ENCODE results near the gene OSBPL6. TPM values are rescaled to one million over a fixed set of nuclear protein-coding genes. Genes with fewer than 3 reads are reported as not detected.

Gene OSBPL6
- total and polyA plus RNA-seq, 9 of the 15 experiments (the other 6 are each of a cell fraction or from before 2014, with no cell fraction given) = 3.4 to 12.7 (median 9.3) TPM

DNA sequence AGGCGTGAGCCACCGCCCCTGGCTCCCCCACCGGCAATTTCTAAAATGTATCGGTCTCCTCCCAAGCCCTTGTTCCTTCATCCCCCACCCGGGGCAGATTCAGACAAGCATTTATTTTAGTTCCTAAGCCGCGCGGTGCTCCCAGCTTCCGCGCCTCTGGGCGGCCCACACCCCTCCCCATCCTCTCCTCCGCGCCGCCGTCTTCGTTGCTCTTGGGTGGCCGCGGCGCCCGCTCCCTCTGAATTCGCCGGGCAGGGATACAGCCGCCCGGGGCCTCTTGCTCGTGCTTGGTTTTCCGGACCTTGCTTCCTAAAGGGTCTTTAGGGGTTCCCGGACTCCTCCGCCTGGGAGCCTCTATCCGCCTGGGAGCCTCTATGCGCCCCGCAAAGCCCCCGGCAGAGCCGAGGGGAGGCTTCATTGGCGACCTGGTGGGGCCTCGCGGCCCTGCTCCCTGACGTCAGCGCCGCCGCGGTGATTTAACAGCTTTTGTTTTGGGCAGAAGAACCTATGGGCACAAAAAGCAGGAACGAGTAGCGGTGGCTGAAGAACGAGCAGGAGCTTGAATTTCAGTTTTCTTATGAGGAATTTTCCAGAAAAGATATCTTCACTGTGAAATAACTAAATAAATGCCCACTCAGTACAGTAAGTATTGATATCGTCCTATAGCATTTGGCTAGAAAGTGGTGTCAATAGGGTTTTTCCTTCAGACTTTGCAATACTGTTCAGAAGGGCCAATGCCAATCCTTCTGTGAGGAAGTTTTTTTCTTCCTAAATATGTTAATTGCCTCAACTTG is 219.4 kb downstream of the OSBPL6 start (continued):
- TF ChIP-seq, protein P1, sequence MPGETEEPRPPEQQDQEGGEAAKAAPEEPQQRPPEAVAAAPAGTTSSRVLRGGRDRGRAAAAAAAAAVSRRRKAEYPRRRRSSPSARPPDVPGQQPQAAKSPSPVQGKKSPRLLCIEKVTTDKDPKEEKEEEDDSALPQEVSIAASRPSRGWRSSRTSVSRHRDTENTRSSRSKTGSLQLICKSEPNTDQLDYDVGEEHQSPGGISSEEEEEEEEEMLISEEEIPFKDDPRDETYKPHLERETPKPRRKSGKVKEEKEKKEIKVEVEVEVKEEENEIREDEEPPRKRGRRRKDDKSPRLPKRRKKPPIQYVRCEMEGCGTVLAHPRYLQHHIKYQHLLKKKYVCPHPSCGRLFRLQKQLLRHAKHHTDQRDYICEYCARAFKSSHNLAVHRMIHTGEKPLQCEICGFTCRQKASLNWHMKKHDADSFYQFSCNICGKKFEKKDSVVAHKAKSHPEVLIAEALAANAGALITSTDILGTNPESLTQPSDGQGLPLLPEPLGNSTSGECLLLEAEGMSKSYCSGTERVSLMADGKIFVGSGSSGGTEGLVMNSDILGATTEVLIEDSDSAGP (CRISPR knock-in tag; IDR thresholded peaks at IDR 0.05) = no peak
- TF ChIP-seq XRCC4 (IDR thresholded peaks at IDR 0.05; ENCODE audit: extremely low read depth, insufficient read depth, insufficient read length) (no peak), MCM5 (IDR thresholded peaks at IDR 0.05; ENCODE audit: low read depth) (no peak), GTF2F1 (IDR thresholded peaks at IDR 0.05; ENCODE audit: low read depth, low read length) (no peak), HMG20A (CRISPR knock-in tag; conservative IDR thresholded peaks at IDR 0.05) (no peak), ZNF316 (IDR thresholded peaks at IDR 0.05) (no peak), STAT5A (IDR thresholded peaks at IDR 0.05; ENCODE audit: borderline replicate concordance, low read length) (no peak), RCOR1 (IDR thresholded peaks at IDR 0.05; ENCODE audit: borderline replicate concordance in 1 of 2, low read depth in 2 of 2, low read length in 2 of 2) (peak in 1 of 2 experiments; percentile 51; a peak in 1 of 4 replicates), CREB1 (IDR thresholded peaks at IDR 0.05) (peak; percentile 79), CREB1 (CRISPR knock-in tag; IDR thresholded peaks at IDR 0.05) (peak; percentile 78), RAD51 (IDR thresholded peaks at IDR 0.05; ENCODE audit: borderline replicate concordance, low read depth) (no peak), MCM2 (IDR thresholded peaks at IDR 0.05; ENCODE audit: low read depth) (no peak), ZNF707 (CRISPR knock-in tag; conservative IDR thresholded peaks at IDR 0.05) (no peak), ZNF24 (IDR thresholded peaks at IDR 0.05) (no peak), NR4A1 (CRISPR knock-in tag; IDR thresholded peaks at IDR 0.05) (no peak), NR4A1 (tag; IDR thresholded peaks at IDR 0.05) (no peak), PURB (CRISPR knock-in tag; IDR thresholded peaks at IDR 0.05; ENCODE audit: low read depth) (no peak)
- TF ChIP-seq, protein P2, sequence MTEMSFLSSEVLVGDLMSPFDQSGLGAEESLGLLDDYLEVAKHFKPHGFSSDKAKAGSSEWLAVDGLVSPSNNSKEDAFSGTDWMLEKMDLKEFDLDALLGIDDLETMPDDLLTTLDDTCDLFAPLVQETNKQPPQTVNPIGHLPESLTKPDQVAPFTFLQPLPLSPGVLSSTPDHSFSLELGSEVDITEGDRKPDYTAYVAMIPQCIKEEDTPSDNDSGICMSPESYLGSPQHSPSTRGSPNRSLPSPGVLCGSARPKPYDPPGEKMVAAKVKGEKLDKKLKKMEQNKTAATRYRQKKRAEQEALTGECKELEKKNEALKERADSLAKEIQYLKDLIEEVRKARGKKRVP (CRISPR knock-in tag; IDR thresholded peaks at IDR 0.05) = no peak
- TF ChIP-seq, protein P3, sequence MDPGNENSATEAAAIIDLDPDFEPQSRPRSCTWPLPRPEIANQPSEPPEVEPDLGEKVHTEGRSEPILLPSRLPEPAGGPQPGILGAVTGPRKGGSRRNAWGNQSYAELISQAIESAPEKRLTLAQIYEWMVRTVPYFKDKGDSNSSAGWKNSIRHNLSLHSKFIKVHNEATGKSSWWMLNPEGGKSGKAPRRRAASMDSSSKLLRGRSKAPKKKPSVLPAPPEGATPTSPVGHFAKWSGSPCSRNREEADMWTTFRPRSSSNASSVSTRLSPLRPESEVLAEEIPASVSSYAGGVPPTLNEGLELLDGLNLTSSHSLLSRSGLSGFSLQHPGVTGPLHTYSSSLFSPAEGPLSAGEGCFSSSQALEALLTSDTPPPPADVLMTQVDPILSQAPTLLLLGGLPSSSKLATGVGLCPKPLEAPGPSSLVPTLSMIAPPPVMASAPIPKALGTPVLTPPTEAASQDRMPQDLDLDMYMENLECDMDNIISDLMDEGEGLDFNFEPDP (CRISPR knock-in tag; IDR thresholded peaks at IDR 0.05) = no peak
- TF ChIP-seq, protein P4, sequence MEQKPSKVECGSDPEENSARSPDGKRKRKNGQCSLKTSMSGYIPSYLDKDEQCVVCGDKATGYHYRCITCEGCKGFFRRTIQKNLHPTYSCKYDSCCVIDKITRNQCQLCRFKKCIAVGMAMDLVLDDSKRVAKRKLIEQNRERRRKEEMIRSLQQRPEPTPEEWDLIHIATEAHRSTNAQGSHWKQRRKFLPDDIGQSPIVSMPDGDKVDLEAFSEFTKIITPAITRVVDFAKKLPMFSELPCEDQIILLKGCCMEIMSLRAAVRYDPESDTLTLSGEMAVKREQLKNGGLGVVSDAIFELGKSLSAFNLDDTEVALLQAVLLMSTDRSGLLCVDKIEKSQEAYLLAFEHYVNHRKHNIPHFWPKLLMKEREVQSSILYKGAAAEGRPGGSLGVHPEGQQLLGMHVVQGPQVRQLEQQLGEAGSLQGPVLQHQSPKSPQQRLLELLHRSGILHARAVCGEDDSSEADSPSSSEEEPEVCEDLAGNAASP (IDR thresholded peaks at IDR 0.05) = no peak
- TF ChIP-seq, protein P5, sequence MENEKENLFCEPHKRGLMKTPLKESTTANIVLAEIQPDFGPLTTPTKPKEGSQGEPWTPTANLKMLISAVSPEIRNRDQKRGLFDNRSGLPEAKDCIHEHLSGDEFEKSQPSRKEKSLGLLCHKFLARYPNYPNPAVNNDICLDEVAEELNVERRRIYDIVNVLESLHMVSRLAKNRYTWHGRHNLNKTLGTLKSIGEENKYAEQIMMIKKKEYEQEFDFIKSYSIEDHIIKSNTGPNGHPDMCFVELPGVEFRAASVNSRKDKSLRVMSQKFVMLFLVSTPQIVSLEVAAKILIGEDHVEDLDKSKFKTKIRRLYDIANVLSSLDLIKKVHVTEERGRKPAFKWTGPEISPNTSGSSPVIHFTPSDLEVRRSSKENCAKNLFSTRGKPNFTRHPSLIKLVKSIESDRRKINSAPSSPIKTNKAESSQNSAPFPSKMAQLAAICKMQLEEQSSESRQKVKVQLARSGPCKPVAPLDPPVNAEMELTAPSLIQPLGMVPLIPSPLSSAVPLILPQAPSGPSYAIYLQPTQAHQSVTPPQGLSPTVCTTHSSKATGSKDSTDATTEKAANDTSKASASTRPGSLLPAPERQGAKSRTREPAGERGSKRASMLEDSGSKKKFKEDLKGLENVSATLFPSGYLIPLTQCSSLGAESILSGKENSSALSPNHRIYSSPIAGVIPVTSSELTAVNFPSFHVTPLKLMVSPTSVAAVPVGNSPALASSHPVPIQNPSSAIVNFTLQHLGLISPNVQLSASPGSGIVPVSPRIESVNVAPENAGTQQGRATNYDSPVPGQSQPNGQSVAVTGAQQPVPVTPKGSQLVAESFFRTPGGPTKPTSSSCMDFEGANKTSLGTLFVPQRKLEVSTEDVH (IDR thresholded peaks at IDR 0.05; ENCODE audit: low read depth, partially characterized antibody) = no peak
